CD4-positive, alpha-beta T cell treated with Interleukin-4 for 4 hours (primary cell): ENCODE measurements around the gene FBLN1.
"Not testable (repeated sequence)": the region's sequence is repeated elsewhere in the genome, so short reads cannot be mapped to it uniquely, and the experiment has no call there.

ENCODE experiments used
- DNase-seq: peaks from one replicate; pipeline ENCODE4 v3.0.0-alpha.2; 2020

Gene FBLN1

GRCh38 chr22:45529105-45529504 lies 26.4 kb downstream of the FBLN1 start:
- DNase-seq: no peak

- no peak for DNase-seq
These were observed 27.4 kb downstream of the FBLN1 start for GRCh38 chr22:45529971-45530575.

GRCh38 chr22:45531441-45532234 lies 29.0 kb downstream of the FBLN1 start:
- no peak for DNase-seq

- no peak for DNase-seq
These were observed 29.6 kb downstream of the FBLN1 start for GRCh38 chr22:45532235-45532631.

- no peak for DNase-seq
These were observed 31.0 kb downstream of the FBLN1 start for GRCh38 chr22:45533703-45534102.

- no peak for DNase-seq
These were observed 31.9 kb downstream of the FBLN1 start for GRCh38 chr22:45534339-45535192.

- no peak for DNase-seq
These were observed 32.6 kb downstream of the FBLN1 start for GRCh38 chr22:45535290-45535689.

- DNase-seq: not testable (repeated sequence)
These were observed 33.2 kb downstream of the FBLN1 start for GRCh38 chr22:45535835-45536234.

GRCh38 chr22:45537734-45538181 lies 35.1 kb downstream of the FBLN1 start:
- no peak for DNase-seq

- no peak for DNase-seq
These were observed 35.6 kb downstream of the FBLN1 start for GRCh38 chr22:45538281-45538680.

- no peak for DNase-seq
These were observed 37.4 kb downstream of the FBLN1 start for GRCh38 chr22:45540122-45540521.

GRCh38 chr22:45541382-45541979 lies 38.8 kb downstream of the FBLN1 start:
- no peak for DNase-seq

- no peak for DNase-seq
These were observed 39.4 kb downstream of the FBLN1 start for GRCh38 chr22:45542001-45542520.

- DNase-seq: not testable (repeated sequence)
These were observed 40.1 kb downstream of the FBLN1 start for GRCh38 chr22:45542736-45543135.

GRCh38 chr22:45543243-45543642 lies 40.6 kb downstream of the FBLN1 start:
- DNase-seq: no peak

- no peak for DNase-seq
These were observed 42.0 kb downstream of the FBLN1 start for GRCh38 chr22:45544588-45545170.

GRCh38 chr22:45546333-45547015 lies 43.8 kb downstream of the FBLN1 start:
- no peak for DNase-seq

GRCh38 chr22:45547016-45547345 lies 44.3 kb downstream of the FBLN1 start:
- DNase-seq: no peak

- DNase-seq: no peak
These were observed 45.0 kb downstream of the FBLN1 start for GRCh38 chr22:45547731-45548130.

GRCh38 chr22:45548247-45548840 lies 45.7 kb downstream of the FBLN1 start:
- no peak for DNase-seq

- DNase-seq: no peak
These were observed 46.5 kb downstream of the FBLN1 start for GRCh38 chr22:45548991-45549761.
